Body of pancreas (tissue), 4 donors: ENCODE measurements around the gene BAIAP2L1.

ENCODE experiments used
- POLR2A ChIP-seq, 3 donors: fragments of 450-650 bp; IDR thresholded peaks; one replicate each; pipeline ENCODE4 v1.6.1; 2016; ENCODE audit warnings: antibody characterized with exemption in 3 of 3, mild to moderate bottlenecking in 2 of 3
- TF ChIP-seq, protein P1 (sequence below), 7 experiments: fragments of 450-650 bp in 4 of 7; fragments of 200-600 bp in 3 of 7; sonication (generic) in 3 of 7; IDR thresholded peaks; one replicate each; pipeline ENCODE4 v1.5.1; 2016 to 2019; ENCODE audit warnings: antibody characterized with exemption in 7 of 7

DNA sequence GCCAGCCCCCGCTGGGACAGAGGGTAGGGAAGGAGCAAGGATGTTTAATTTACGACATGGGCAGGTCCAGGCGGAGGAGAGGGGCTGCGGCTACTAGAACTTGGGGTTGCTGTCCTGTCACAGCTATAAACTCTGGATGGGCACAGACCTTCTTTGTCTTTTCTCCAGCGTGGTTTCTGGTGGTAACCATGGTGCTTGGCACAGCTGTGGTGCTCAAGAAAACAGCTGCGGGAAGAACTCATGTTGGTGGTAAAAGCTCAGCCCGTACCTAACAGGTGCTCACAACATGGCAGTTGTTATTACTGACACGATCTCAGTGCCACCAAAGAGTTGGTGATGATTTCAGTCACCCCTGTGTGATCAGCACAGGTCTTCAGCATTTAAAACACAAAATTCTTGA is 13.8 kb downstream of the BAIAP2L1 start:
- TF ChIP-seq, protein P1, sequence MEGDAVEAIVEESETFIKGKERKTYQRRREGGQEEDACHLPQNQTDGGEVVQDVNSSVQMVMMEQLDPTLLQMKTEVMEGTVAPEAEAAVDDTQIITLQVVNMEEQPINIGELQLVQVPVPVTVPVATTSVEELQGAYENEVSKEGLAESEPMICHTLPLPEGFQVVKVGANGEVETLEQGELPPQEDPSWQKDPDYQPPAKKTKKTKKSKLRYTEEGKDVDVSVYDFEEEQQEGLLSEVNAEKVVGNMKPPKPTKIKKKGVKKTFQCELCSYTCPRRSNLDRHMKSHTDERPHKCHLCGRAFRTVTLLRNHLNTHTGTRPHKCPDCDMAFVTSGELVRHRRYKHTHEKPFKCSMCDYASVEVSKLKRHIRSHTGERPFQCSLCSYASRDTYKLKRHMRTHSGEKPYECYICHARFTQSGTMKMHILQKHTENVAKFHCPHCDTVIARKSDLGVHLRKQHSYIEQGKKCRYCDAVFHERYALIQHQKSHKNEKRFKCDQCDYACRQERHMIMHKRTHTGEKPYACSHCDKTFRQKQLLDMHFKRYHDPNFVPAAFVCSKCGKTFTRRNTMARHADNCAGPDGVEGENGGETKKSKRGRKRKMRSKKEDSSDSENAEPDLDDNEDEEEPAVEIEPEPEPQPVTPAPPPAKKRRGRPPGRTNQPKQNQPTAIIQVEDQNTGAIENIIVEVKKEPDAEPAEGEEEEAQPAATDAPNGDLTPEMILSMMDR (IDR thresholded peaks at IDR 0.05) = no peak
- TF ChIP-seq POLR2A (IDR thresholded peaks at IDR 0.05) = no peak
